Measurements from ENCODE around the gene PPP1R3C. TPM values are rescaled to one million over a fixed set of nuclear protein-coding genes. Genes with fewer than 3 reads are reported as not detected.
A peak's percentile ranks its signal among the peaks of the same experiment; 100 is the strongest.

PPP1R3C gene
- total and polyA plus RNA-seq, 2 of the 4 experiments (the other 2 are of a cell fraction), result 17.4 to 62.9 TPM

GRCh38 chr10:91664426-91664825 is 31.6 kb upstream of the PPP1R3C start:
- H3K56ac ChIP-seq (ENCODE audit: extremely low read depth, insufficient read depth, low read length), result no peak overlapping the region
- no peak overlapping the region; the same call in 1 of the 2 replicates for H2AK5ac ChIP-seq (ENCODE audit: low read depth, low read length)
- ChIA-PET CTCF (no interaction called here), POLR2A (ENCODE audit: unreplicated experiment) (no interaction called here)
- H4K8ac ChIP-seq (ENCODE audit: low read depth in 2 of 2, low read length in 2 of 2), result peak overlapping the region in 1 of 2 experiments; percentile 28; a peak in 1 of 4 replicates
- H3K14ac ChIP-seq (replicated peaks; ENCODE audit: low read depth, low read length), result no peak overlapping the region
- no peak overlapping the region for H3K4ac ChIP-seq (ENCODE audit: low read depth, low read length)
- H3K4me1 ChIP-seq (ENCODE audit: control insufficient read depth, insufficient read depth, low read length), result peaks cover 15% of the 10 kb centered on the region
- BruUV-seq (replicated peaks), result no TSS peak
- H4K5ac ChIP-seq (ENCODE audit: low read depth, low read length), result no peak overlapping the region; the same call in 1 of the 2 replicates
- H2BK5ac ChIP-seq (ENCODE audit: low read depth, low read length, poor library complexity, severe bottlenecking), result peak overlapping the region; percentile 60
- DNase-seq (peak; percentile 19), ATAC-seq (ENCODE audit: low read depth) (no peak; the same call in 1 of the 2 replicates)
- H3K9me3 ChIP-seq (ENCODE audit: control insufficient read depth, insufficient read depth, low read length), result no peaks in the 10 kb centered on the region
- no peak overlapping the region for H2AK9ac ChIP-seq (replicated peaks; ENCODE audit: low read depth, low read length, poor library complexity)
- intact Hi-C loops (cut with micrococcal nuclease) (no loop called here), dilution Hi-C loops (cut with HindIII; ENCODE audit: low sequenced_read_pairs, unreplicated experiment) (no loop called here), in situ Hi-C loops (cut with MboI; ENCODE audit: low sequenced_read_pairs) (no loop called here)
- H2BK15ac ChIP-seq (ENCODE audit: low read depth, low read length), result 0 out of 3 replicates have a peak overlapping the region, but pooled peaks have one; percentile 2
- no peak for TF ChIP-seq MXI1 (IDR thresholded peaks at IDR 0.05; ENCODE audit: borderline replicate concordance, low read depth, low read length)
- no peak for TF ChIP-seq SMC3 (IDR thresholded peaks at IDR 0.05; ENCODE audit: low read depth, low read length)
- no peak for TF ChIP-seq USF2 (IDR thresholded peaks at IDR 0.05; ENCODE audit: low read depth, low read length)
- TF ChIP-seq MAZ (IDR thresholded peaks at IDR 0.05; ENCODE audit: borderline replicate concordance, low read depth, low read length), result no peak
- H3K36me3 ChIP-seq (ENCODE audit: control insufficient read depth, insufficient read depth, low read length), result no peaks in the 10 kb centered on the region
- no peak overlapping the region for H3K9ac ChIP-seq (ENCODE audit: low read depth, low read length)
- no peak overlapping the region for H3K4me3 ChIP-seq (ENCODE audit: insufficient read depth, low read depth, low read length)
- peaks cover 6% of the 10 kb centered on the region for H3K9me1 ChIP-seq (ENCODE audit: insufficient read depth, low read length)
- H2AFZ ChIP-seq (replicated peaks; ENCODE audit: low read length, poor library complexity), result no peak overlapping the region
- no peak overlapping the region for H3K23ac ChIP-seq (ENCODE audit: low read depth, low read length)
- no peaks in the 10 kb centered on the region for H3K79me1 ChIP-seq (ENCODE audit: low read depth in 1 of 2, low read length in 2 of 2)
- 64% methylated on average over 1 of the region's 2 CpGs; no CpG with 5 or more reads in 1 of the 2 experiments for WGBS, 2 experiments (ENCODE audit: extremely low coverage in 2 of 2, insufficient read length in 1 of 2)
- no peak overlapping the region for H3K27ac ChIP-seq (ENCODE audit: insufficient read depth, low read length)
- H3K27me3 ChIP-seq (ENCODE audit: control insufficient read depth, insufficient read depth, low read length), result no peaks in the 10 kb centered on the region
- no peak overlapping the region for H4K91ac ChIP-seq (ENCODE audit: insufficient read depth, low read depth, low read length)
- no peaks in the 10 kb centered on the region for H4K20me1 ChIP-seq (ENCODE audit: insufficient read depth, low read length)
- H2BK120ac ChIP-seq (ENCODE audit: low read depth, low read length), result peak overlapping the region; percentile 26; the same call in 1 of the 2 replicates
- peak overlapping the region; percentile 6 for H2BK20ac ChIP-seq (ENCODE audit: low read depth, low read length)
- peak overlapping the region; percentile 35; the same call in 1 of the 2 replicates for H3K18ac ChIP-seq (ENCODE audit: low read depth, low read length)
- no peak overlapping the region; the same call in 1 of the 2 replicates for H3K4me2 ChIP-seq (ENCODE audit: low read depth, low read length)
